ENCODE data around the gene ETNK2.

The ETNK2 gene

GRCh38 chr1:204139088-204139487, 12.8 kb downstream of the ETNK2 start:
- H3K4me3 ChIP-seq (ENCODE audit: low read depth in 1 of 2, low read length in 2 of 2) = no peak overlapping the region
- H3K4me1 ChIP-seq (ENCODE audit: control insufficient read depth in 1 of 2, insufficient read depth in 2 of 2, low read length in 2 of 2) = no peaks in the 10 kb centered on the region
- no peaks in the 10 kb centered on the region for H3K27me3 ChIP-seq (ENCODE audit: control insufficient read depth in 1 of 2, insufficient read depth in 2 of 2, low read length in 2 of 2)
- H3K36me3 ChIP-seq (ENCODE audit: control insufficient read depth in 1 of 2, insufficient read depth in 2 of 2, low read length in 2 of 2) = no peaks in the 10 kb centered on the region
- no peak overlapping the region for H3K27ac ChIP-seq (ENCODE audit: low read depth, low read length)
- no peak overlapping the region for H3K9ac ChIP-seq (ENCODE audit: low read depth in 1 of 2, low read length in 2 of 2)
- H3K9me3 ChIP-seq (ENCODE audit: control insufficient read depth in 1 of 2, low read length in 2 of 2) = no peaks in the 10 kb centered on the region

GRCh38 chr1:204136814-204137213, 15.0 kb downstream of the ETNK2 start:
- no peak overlapping the region for H3K27ac ChIP-seq (ENCODE audit: low read depth, low read length)
- H3K36me3 ChIP-seq (ENCODE audit: control insufficient read depth in 1 of 2, insufficient read depth in 2 of 2, low read length in 2 of 2) = no peaks in the 10 kb centered on the region
- H3K9ac ChIP-seq (ENCODE audit: low read depth in 1 of 2, low read length in 2 of 2) = no peak overlapping the region
- H3K4me1 ChIP-seq (ENCODE audit: control insufficient read depth in 1 of 2, insufficient read depth in 2 of 2, low read length in 2 of 2) = no peaks in the 10 kb centered on the region
- H3K9me3 ChIP-seq (ENCODE audit: control insufficient read depth in 1 of 2, low read length in 2 of 2) = no peaks in the 10 kb centered on the region
- H3K27me3 ChIP-seq (ENCODE audit: control insufficient read depth in 1 of 2, insufficient read depth in 2 of 2, low read length in 2 of 2) = no peaks in the 10 kb centered on the region
- H3K4me3 ChIP-seq (ENCODE audit: low read depth in 1 of 2, low read length in 2 of 2) = no peak overlapping the region

- Histone ChIP-seq H3K27ac (ENCODE audit: low read depth, low read length) (no peak overlapping the region), H3K27me3 (ENCODE audit: control insufficient read depth in 1 of 2, insufficient read depth in 2 of 2, low read length in 2 of 2) (no peaks in the 10 kb centered on the region), H3K9me3 (ENCODE audit: control insufficient read depth in 1 of 2, low read length in 2 of 2) (no peaks in the 10 kb centered on the region), H3K9ac (ENCODE audit: low read depth in 1 of 2, low read length in 2 of 2) (no peak overlapping the region), H3K4me3 (ENCODE audit: low read depth in 1 of 2, low read length in 2 of 2) (no peak overlapping the region), H3K4me1 (ENCODE audit: control insufficient read depth in 1 of 2, insufficient read depth in 2 of 2, low read length in 2 of 2) (peaks cover 0 to 5% of the 10 kb centered on the region in 2 donors), H3K36me3 (ENCODE audit: control insufficient read depth in 1 of 2, insufficient read depth in 2 of 2, low read length in 2 of 2) (no peaks in the 10 kb centered on the region)
These were observed 17.7 kb downstream of the ETNK2 start for GRCh38 chr1:204134103-204134502.

- Histone ChIP-seq H3K4me1 (ENCODE audit: control insufficient read depth in 1 of 2, insufficient read depth in 2 of 2, low read length in 2 of 2) (peaks cover 0 to 10% of the 10 kb centered on the region in 2 donors), H3K9ac (ENCODE audit: low read depth in 1 of 2, low read length in 2 of 2) (no peak overlapping the region), H3K4me3 (ENCODE audit: low read depth in 1 of 2, low read length in 2 of 2) (no peak overlapping the region), H3K27ac (ENCODE audit: low read depth, low read length) (no peak overlapping the region), H3K9me3 (ENCODE audit: control insufficient read depth in 1 of 2, low read length in 2 of 2) (no peaks in the 10 kb centered on the region), H3K36me3 (ENCODE audit: control insufficient read depth in 1 of 2, insufficient read depth in 2 of 2, low read length in 2 of 2) (no peaks in the 10 kb centered on the region), H3K27me3 (ENCODE audit: control insufficient read depth in 1 of 2, insufficient read depth in 2 of 2, low read length in 2 of 2) (no peaks in the 10 kb centered on the region)
These were observed 19.1 kb downstream of the ETNK2 start for GRCh38 chr1:204132718-204133117.

GRCh38 chr1:204131978-204132377, 19.9 kb downstream of the ETNK2 start:
- peaks cover 3 to 10% of the 10 kb centered on the region in 2 donors for H3K4me1 ChIP-seq (ENCODE audit: control insufficient read depth in 1 of 2, insufficient read depth in 2 of 2, low read length in 2 of 2)
- no peaks in the 10 kb centered on the region for H3K36me3 ChIP-seq (ENCODE audit: control insufficient read depth in 1 of 2, insufficient read depth in 2 of 2, low read length in 2 of 2)
- no peak overlapping the region for H3K9ac ChIP-seq (ENCODE audit: low read depth in 1 of 2, low read length in 2 of 2)
- H3K27ac ChIP-seq (ENCODE audit: low read depth, low read length) = no peak overlapping the region
- no peaks in the 10 kb centered on the region for H3K9me3 ChIP-seq (ENCODE audit: control insufficient read depth in 1 of 2, low read length in 2 of 2)
- H3K4me3 ChIP-seq (ENCODE audit: low read depth in 1 of 2, low read length in 2 of 2) = no peak overlapping the region
- no peaks in the 10 kb centered on the region for H3K27me3 ChIP-seq (ENCODE audit: control insufficient read depth in 1 of 2, insufficient read depth in 2 of 2, low read length in 2 of 2)

- Histone ChIP-seq H3K27ac (ENCODE audit: low read depth, low read length) (no peak overlapping the region), H3K4me1 (ENCODE audit: control insufficient read depth in 1 of 2, insufficient read depth in 2 of 2, low read length in 2 of 2) (peaks cover 3 to 10% of the 10 kb centered on the region in 2 donors), H3K4me3 (ENCODE audit: low read depth in 1 of 2, low read length in 2 of 2) (no peak overlapping the region), H3K9ac (ENCODE audit: low read depth in 1 of 2, low read length in 2 of 2) (no peak overlapping the region), H3K36me3 (ENCODE audit: control insufficient read depth in 1 of 2, insufficient read depth in 2 of 2, low read length in 2 of 2) (peaks cover 0 to 5% of the 10 kb centered on the region in 2 donors), H3K9me3 (ENCODE audit: control insufficient read depth in 1 of 2, low read length in 2 of 2) (no peaks in the 10 kb centered on the region), H3K27me3 (ENCODE audit: control insufficient read depth in 1 of 2, insufficient read depth in 2 of 2, low read length in 2 of 2) (no peaks in the 10 kb centered on the region)
These were observed 20.6 kb downstream of the ETNK2 start for GRCh38 chr1:204130981-204131892.

- Histone ChIP-seq H3K9ac (ENCODE audit: low read depth in 1 of 2, low read length in 2 of 2) (no peak overlapping the region), H3K36me3 (ENCODE audit: control insufficient read depth in 1 of 2, insufficient read depth in 2 of 2, low read length in 2 of 2) (peaks cover 2 to 15% of the 10 kb centered on the region in 2 donors), H3K27me3 (ENCODE audit: control insufficient read depth in 1 of 2, insufficient read depth in 2 of 2, low read length in 2 of 2) (no peaks in the 10 kb centered on the region), H3K27ac (ENCODE audit: low read depth, low read length) (no peak overlapping the region), H3K4me1 (ENCODE audit: control insufficient read depth in 1 of 2, insufficient read depth in 2 of 2, low read length in 2 of 2) (peaks cover 3 to 10% of the 10 kb centered on the region in 2 donors), H3K9me3 (ENCODE audit: control insufficient read depth in 1 of 2, low read length in 2 of 2) (no peaks in the 10 kb centered on the region), H3K4me3 (ENCODE audit: low read depth in 1 of 2, low read length in 2 of 2) (no peak overlapping the region)
These were observed 21.7 kb downstream of the ETNK2 start for GRCh38 chr1:204130178-204130577.

- H3K4me1 ChIP-seq (ENCODE audit: control insufficient read depth in 1 of 2, insufficient read depth in 2 of 2, low read length in 2 of 2) = peaks cover 3 to 10% of the 10 kb centered on the region in 2 donors
- H3K9me3 ChIP-seq (ENCODE audit: control insufficient read depth in 1 of 2, low read length in 2 of 2) = no peaks in the 10 kb centered on the region
- H3K36me3 ChIP-seq (ENCODE audit: control insufficient read depth in 1 of 2, insufficient read depth in 2 of 2, low read length in 2 of 2) = peaks cover 8 to 24% of the 10 kb centered on the region in 2 donors
- no peaks in the 10 kb centered on the region for H3K27me3 ChIP-seq (ENCODE audit: control insufficient read depth in 1 of 2, insufficient read depth in 2 of 2, low read length in 2 of 2)
- H3K27ac ChIP-seq (ENCODE audit: low read depth, low read length) = peak overlapping the region; percentile 22
- H3K9ac ChIP-seq (ENCODE audit: low read depth in 1 of 2, low read length in 2 of 2) = peak overlapping the region; percentile 44 to 59
- peak overlapping the region; percentile 59 to 62 for H3K4me3 ChIP-seq (ENCODE audit: low read depth in 1 of 2, low read length in 2 of 2)
These were observed 22.6 kb downstream of the ETNK2 start for GRCh38 chr1:204128964-204129896.

- H3K4me3 ChIP-seq (ENCODE audit: low read depth in 1 of 2, low read length in 2 of 2) = no peak overlapping the region
- H3K27me3 ChIP-seq (ENCODE audit: control insufficient read depth in 1 of 2, insufficient read depth in 2 of 2, low read length in 2 of 2) = no peaks in the 10 kb centered on the region
- no peak overlapping the region for H3K9ac ChIP-seq (ENCODE audit: low read depth in 1 of 2, low read length in 2 of 2)
- H3K4me1 ChIP-seq (ENCODE audit: control insufficient read depth in 1 of 2, insufficient read depth in 2 of 2, low read length in 2 of 2) = peaks cover 3 to 10% of the 10 kb centered on the region in 2 donors
- H3K9me3 ChIP-seq (ENCODE audit: control insufficient read depth in 1 of 2, low read length in 2 of 2) = no peaks in the 10 kb centered on the region
- H3K36me3 ChIP-seq (ENCODE audit: control insufficient read depth in 1 of 2, insufficient read depth in 2 of 2, low read length in 2 of 2) = peaks cover 8 to 29% of the 10 kb centered on the region in 2 donors
- H3K27ac ChIP-seq (ENCODE audit: low read depth, low read length) = no peak overlapping the region
These were observed 23.3 kb downstream of the ETNK2 start for GRCh38 chr1:204128464-204128963.

Data from duodenal mucosa (tissue), 2 donors.